Measurements from ENCODE around the gene TSPAN5. TPM values are rescaled to one million over a fixed set of nuclear protein-coding genes. Genes with fewer than 3 reads are reported as not detected.
A peak's percentile ranks its signal among the peaks of the same experiment; 100 is the strongest.

The TSPAN5 gene
- total and polyA plus RNA-seq, 2 of the 4 experiments (the other 2 are of a cell fraction) = 64.8 to 79.6 TPM

- BruUV-seq (replicated peaks) = no TSS peak
- Histone ChIP-seq H2BK120ac (ENCODE audit: low read depth, low read length) (no peak overlapping the region), H3K4me3 (ENCODE audit: insufficient read depth, low read depth, low read length) (no peak overlapping the region), H4K8ac (ENCODE audit: low read depth in 2 of 2, low read length in 2 of 2) (no peak overlapping the region), H4K91ac (ENCODE audit: insufficient read depth, low read depth, low read length) (no peak overlapping the region), H3K18ac (ENCODE audit: low read depth, low read length) (no peak overlapping the region), H3K14ac (replicated peaks; ENCODE audit: low read depth, low read length) (no peak overlapping the region), H2AK5ac (ENCODE audit: low read depth, low read length) (no peak overlapping the region), H3K36me3 (ENCODE audit: control insufficient read depth, insufficient read depth, low read length) (no peaks in the 10 kb centered on the region), H3K56ac (ENCODE audit: extremely low read depth, insufficient read depth, low read length) (no peak overlapping the region), H2BK20ac (ENCODE audit: low read depth, low read length) (no peak overlapping the region), H3K4ac (ENCODE audit: low read depth, low read length) (no peak overlapping the region), H2BK15ac (ENCODE audit: low read depth, low read length) (no peak overlapping the region), H3K27ac (ENCODE audit: insufficient read depth, low read length) (no peak overlapping the region), H4K5ac (ENCODE audit: low read depth, low read length) (no peak overlapping the region), H3K4me1 (ENCODE audit: control insufficient read depth, insufficient read depth, low read length) (peaks cover 9% of the 10 kb centered on the region), H4K20me1 (ENCODE audit: insufficient read depth, low read length) (peaks cover 6% of the 10 kb centered on the region; the same call in 1 of the 2 replicates), H3K23ac (ENCODE audit: low read depth, low read length) (0 out of 2 replicates have a peak overlapping the region, but pooled peaks have one; percentile 24), H2AFZ (replicated peaks; ENCODE audit: low read length, poor library complexity) (no peak overlapping the region), H2AK9ac (replicated peaks; ENCODE audit: low read depth, low read length, poor library complexity) (no peak overlapping the region), H3K4me2 (ENCODE audit: low read depth, low read length) (peak overlapping the region; percentile 23), H3K9ac (ENCODE audit: low read depth, low read length) (no peak overlapping the region), H3K9me1 (ENCODE audit: insufficient read depth, low read length) (peaks cover 7% of the 10 kb centered on the region), H3K27me3 (ENCODE audit: control insufficient read depth, insufficient read depth, low read length) (no peaks in the 10 kb centered on the region), H2BK5ac (ENCODE audit: low read depth, low read length, poor library complexity, severe bottlenecking) (no peak overlapping the region), H3K9me3 (ENCODE audit: control insufficient read depth, insufficient read depth, low read length) (no peaks in the 10 kb centered on the region), H3K79me1 (ENCODE audit: low read depth in 1 of 2, low read length in 2 of 2) (peaks cover 6 to 31% of the 10 kb centered on the region in 2 experiments; a peak in 3 of 4 replicates)
- TF ChIP-seq, protein P1, sequence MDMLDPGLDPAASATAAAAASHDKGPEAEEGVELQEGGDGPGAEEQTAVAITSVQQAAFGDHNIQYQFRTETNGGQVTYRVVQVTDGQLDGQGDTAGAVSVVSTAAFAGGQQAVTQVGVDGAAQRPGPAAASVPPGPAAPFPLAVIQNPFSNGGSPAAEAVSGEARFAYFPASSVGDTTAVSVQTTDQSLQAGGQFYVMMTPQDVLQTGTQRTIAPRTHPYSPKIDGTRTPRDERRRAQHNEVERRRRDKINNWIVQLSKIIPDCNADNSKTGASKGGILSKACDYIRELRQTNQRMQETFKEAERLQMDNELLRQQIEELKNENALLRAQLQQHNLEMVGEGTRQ (IDR thresholded peaks at IDR 0.05; ENCODE audit: low read depth, low read length) = no peak
- TF ChIP-seq MAZ (IDR thresholded peaks at IDR 0.05; ENCODE audit: borderline replicate concordance, low read depth, low read length) = no peak
- TF ChIP-seq CEBPB (IDR thresholded peaks at IDR 0.05; ENCODE audit: low read depth, low read length) = peak; percentile 67
- TF ChIP-seq FOS (IDR thresholded peaks at IDR 0.05; ENCODE audit: low read depth, low read length) = peak; percentile 29; the same call in 1 of the 2 replicates
- TF ChIP-seq SMC3 (IDR thresholded peaks at IDR 0.05; ENCODE audit: low read depth, low read length) = no peak
- TF ChIP-seq POLR2A (IDR thresholded peaks at IDR 0.05; ENCODE audit: low read depth, low read length) = no peak
- TF ChIP-seq RFX5 (IDR thresholded peaks at IDR 0.05; ENCODE audit: low read depth, low read length) = no peak
- TF ChIP-seq BHLHE40 (IDR thresholded peaks at IDR 0.05; ENCODE audit: low read depth, low read length) = no peak
- in situ Hi-C loops (cut with MboI; ENCODE audit: low sequenced_read_pairs) (loop anchor here (10.0 to 25.0 kb wide), 3 partner anchors 393 to 499 kb away; partner anchors contain the start of gene RAP1GDS1), intact Hi-C loops (cut with micrococcal nuclease) (no loop called here), dilution Hi-C loops (cut with HindIII; ENCODE audit: low sequenced_read_pairs, unreplicated experiment) (no loop called here)
- ChIA-PET CTCF (interaction anchor here (0.6 kb wide), 1 partner anchor 249 kb away, joined by 8 read pairs; no protein-coding TSS in a partner anchor), POLR2A (ENCODE audit: unreplicated experiment) (no interaction called here)
- no CpG with 5 or more reads among the region's 3 CpGs for WGBS, 2 experiments (ENCODE audit: extremely low coverage in 2 of 2, insufficient read length in 1 of 2)
- DNase-seq = peak; percentile 58
- no peak for ATAC-seq (ENCODE audit: low read depth)
These were observed 3.1 kb upstream of the TSPAN5 start for GRCh38 chr4:98661371-98662054.

Measured in IMR-90 (cell line).